ENCODE data around the gene MOK.
"Not testable (repeated sequence)": the region's sequence is repeated elsewhere in the genome, so short reads cannot be mapped to it uniquely, and the experiment has no call there.

The MOK gene

DNA sequence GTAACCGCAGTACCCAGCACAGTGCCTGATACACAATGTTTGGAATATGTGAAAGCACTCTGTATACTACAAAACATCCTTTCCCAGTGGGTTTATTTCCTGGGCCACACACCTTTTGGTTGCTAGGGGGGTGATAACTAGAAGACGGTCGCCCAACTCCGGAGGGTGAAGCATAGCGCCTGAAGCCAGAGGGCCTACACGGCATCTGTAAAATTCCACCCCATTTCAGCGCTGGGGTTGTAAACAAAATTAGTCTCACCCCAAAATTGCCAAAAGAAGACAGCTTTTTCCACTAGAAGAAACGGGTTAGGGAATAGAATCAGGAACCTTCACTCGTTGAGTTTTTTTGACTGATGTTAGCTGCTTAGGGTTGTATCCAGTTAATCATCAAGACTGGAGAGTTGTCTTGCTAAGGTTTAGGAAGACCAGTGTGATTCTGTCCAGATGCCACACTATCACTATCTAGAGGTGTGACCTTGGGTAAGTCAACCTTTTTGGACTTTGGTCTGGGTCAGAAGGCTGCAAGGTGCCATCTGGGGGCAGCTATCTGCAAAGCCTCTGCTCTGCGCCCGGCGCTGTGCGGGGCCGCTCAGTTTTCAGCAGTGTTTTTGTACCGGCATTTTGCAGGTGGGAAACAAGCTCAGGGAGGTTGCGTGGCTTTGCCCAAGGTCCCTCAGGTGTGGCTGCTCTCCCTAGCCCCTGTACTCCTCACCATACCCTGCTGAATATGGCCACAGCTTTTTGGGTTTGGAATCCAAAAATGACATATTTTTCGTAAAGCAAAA, 15.9 kb upstream of the MOK start:
- no peak for DNase-seq

DNA sequence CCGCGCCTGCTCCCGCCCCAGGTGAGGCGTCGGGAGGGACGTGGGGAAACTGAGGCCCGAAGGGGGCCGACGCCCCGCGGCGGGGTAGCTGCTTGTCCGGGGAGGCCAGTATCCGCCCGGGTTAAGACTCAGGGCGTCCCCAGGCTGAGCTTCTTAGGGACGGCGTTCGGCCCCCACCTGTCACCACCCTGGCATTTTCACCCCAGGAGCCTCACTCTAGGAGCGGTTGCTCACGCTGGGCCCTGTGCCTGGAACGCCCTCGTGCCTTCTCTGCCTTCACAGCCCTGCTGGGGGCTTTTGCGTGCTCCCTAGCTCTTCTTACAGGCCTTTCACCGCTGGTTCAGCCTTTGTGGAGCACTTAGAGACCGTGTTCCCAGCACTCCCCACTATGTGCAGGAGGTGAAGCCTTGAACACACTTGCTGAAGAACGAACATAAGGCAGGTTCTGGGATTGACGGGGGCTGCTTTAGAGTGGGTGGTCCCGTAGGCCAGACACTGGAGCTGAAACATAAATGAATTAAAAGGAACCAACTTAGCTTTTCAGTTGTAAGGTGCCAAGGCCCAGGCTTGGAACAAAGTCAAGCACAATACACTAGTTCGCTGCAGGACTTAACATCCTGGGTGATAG, 15.2 kb upstream of the MOK start:
- DNase-seq, result peak; percentile 12 to 49 (median 40)

GRCh38 chr14:102319351-102320032, 14.5 kb upstream of the MOK start, which contains the start of gene ZNF839:
TSS of gene ZNF839 (plus strand) at chr14:102319746. CDS start at chr14:102319766, 20 bp downstream.
- peak; percentile 94 to 97 (median 96) for DNase-seq

GRCh38 chr14:102318781-102319276, 13.9 kb upstream of the MOK start:
- DNase-seq, result no peak

DNA sequence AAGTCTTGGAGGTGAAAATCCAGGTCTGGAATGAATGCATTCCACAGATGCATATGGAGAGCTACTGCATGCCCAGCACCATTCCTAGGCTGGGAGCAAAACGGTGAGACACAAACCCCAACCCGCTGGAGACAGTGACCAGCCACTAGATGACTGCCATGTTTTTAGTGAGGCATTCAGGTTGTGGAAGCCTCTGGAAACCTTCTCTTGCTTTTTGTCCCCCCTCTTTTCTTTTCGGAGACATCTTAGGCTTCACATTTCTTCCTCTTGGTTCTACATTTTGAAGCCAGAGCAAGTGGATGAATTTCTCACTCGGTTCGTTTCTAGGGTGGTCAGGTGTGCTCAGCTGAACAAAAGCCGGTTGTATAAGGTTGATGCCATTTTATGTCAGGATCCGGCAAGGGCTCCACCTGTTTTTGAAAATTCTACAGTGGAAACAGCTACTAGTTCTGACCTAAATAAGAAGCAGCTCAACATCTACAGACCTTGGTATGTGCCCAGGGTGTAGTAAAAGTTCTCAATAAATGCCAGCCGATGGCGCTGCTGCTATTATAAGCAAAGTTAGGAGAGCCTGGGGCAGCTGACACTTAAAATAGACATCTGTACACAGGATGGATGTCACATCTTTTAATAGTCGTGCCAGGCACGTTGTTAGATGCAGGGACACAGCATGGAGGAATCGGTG, 12.7 kb upstream of the MOK start:
- peak in 3 of 4 experiments; percentile 17 to 46 (median 25) for DNase-seq

GRCh38 chr14:102316743-102317563, 12.0 kb upstream of the MOK start:
- DNase-seq, result peak; percentile 95 to 96 (median 96)

DNA sequence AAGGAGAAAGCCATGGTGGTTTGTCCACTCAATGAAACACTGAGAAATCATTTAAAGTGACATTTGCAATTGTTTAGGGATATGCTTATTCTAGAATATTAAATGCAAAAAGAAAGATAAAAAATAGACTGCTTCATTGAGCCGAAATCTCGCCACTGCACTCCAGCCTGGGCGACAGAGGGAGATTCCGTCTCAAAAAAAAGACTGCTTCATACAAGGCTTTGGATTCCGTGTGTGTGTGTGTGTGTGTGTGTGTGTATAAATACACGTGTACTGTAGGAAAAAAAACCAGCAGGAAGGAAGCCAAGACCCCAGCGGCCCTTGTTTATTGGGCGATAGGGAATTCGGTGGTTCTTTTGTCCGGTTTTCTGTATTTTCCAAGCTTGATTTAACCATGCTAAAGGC, 11.4 kb upstream of the MOK start:
- peak; percentile 30 to 64 (median 42) for DNase-seq

DNA sequence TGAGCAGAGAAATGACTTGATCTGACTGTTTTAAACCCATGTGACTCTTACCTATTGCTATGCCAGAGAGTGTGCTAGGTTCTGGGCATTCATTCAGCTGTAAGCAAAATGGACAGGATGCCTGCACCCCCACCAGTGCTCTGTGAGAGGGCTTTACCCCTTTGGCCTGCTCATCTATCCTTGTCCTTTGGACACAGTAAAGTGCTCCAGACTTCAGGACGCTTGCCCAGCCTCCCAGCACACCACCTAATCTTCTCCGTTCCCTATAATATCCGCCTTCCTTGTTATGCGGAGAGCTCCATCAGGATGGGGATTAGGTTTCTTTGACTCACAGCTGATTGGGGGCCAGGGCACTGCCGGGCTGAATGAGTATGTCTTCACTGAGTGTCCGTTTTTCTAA, 10.2 kb upstream of the MOK start:
- DNase-seq, result no peak

- DNase-seq, result peak; percentile 83 to 93 (median 88)
Observed at GRCh38 chr14:102314242-102315011, 9.5 kb upstream of the MOK start.

- DNase-seq, result no peak
Observed at GRCh38 chr14:102303664-102304063, 1.3 kb downstream of the MOK start.

- not testable (repeated sequence) for DNase-seq
Observed at GRCh38 chr14:102298303-102299070, 6.5 kb downstream of the MOK start.

GRCh38 chr14:102297436-102298170, 7.4 kb downstream of the MOK start:
- DNase-seq, result no peak

DNA sequence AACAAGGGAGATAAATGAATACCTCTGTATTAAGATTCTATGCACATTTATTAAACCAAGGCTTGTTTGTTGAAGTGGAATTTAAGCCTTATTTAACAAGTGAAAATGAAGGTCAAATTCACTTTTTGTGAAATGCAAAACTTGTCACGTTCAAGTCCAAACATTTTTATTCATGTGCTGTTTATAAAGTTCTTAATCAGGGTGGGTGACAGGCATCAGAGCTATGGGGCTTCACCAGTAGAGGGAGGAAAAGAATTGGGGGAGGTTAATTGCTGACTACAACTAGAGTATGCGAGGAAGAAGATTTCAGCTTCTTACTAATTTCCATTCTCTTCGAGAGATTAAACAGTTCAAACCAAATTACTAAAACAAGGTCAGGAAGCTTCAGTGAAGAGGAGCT, 9.7 kb downstream of the MOK start:
- no peak for DNase-seq

- DNase-seq, result no peak
Observed at GRCh38 chr14:102293781-102294180, 11.2 kb downstream of the MOK start.

GRCh38 chr14:102292441-102292840, 12.5 kb downstream of the MOK start:
- DNase-seq, result no peak

DNA sequence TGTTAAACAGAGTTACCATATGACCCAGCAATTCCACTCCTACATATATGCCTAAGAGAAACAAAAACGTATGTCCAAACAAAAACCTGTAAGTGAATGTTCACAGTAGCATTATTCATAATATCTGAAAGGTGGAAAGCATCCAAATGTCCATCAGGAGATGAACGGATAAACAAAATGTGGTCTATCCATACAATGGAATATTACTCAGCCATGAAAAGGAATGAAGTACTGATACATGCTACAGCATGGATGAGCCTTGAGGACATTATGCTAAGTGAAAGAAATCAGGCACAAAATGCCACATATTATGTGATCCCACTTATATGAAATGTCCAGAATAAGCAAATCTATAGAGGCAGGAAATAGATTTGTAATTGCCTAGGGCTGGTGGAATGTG, 16.8 kb downstream of the MOK start:
- DNase-seq, result no peak

DNA sequence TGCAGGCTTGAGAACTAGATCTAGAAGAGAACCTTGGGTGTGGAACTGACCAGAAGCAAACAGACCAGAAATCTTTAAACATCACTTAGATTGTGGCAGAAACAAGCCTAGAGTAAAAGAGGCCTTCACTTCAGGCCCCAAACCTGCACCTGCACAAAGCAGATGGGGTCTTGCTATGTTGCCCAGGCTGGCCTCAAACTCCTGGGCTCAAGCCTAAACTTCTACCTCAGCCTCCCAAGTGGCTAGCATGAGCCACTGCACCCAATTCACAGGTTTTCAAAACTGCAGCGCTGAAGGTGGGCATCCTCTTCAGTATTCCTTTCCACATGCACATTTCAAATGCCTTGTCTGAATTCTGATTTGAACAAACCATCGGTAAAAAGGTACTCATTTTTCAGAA, 19.9 kb downstream of the MOK start:
- DNase-seq, result no peak

DNA sequence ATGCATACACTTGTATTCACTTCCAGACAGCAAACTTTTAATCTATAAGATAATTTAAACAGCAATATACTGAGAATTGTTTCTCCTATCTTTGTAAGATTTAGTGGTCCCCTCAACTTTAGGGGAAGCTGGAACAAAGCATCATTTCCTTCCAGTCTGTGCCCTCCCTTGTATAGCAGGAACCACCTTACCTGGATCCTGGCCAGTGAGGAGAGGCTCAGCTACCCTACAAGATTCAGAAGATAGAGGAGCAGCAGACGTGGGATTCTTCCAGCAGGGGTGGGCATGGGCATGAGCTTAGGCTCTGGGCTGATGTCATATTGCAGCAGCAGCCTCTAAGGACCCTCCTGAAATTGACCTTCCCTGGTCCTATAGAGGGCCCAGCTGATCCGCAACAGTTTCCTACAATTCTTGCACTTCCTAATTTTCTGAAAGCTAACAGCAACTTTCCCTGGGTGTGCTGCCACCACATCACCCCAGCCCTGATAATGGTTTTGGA, 21.3 kb downstream of the MOK start:
- DNase-seq, result no peak

GRCh38 chr14:102282751-102283465, 22.1 kb downstream of the MOK start:
- no peak for DNase-seq
